GM19238 (cell line): ENCODE results near the gene SRRM4.

Experiments used
- DNase-seq: peaks from one replicate; pipeline ENCODE4 v3.0.0; 2011; ENCODE audit warnings: low spot score; ENCODE audit not compliant: insufficient read length

The SRRM4 gene

DNA sequence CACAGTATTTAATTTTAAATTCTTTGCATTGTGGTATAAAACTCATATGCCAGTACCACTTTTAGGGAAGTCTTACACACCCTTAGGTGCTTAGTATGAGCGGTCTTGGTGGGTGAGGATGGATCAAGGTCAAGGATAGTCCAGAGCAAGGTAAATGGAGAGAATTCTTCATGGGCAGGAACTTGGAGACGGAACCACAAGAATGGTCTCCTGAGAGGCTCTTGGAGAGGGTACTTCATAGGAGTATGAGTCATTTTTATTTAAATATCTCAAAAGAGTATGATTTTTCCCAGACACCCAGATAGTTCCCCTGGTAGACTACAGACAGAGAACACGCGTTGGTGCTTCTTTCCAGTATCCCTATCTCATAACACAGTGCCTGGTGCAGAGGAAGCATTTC lies 219.3 kb downstream of the SRRM4 start:
- no peak for DNase-seq

GRCh38 chr12:119201789-119202543 lies 220.6 kb downstream of the SRRM4 start:
- no peak for DNase-seq

DNA sequence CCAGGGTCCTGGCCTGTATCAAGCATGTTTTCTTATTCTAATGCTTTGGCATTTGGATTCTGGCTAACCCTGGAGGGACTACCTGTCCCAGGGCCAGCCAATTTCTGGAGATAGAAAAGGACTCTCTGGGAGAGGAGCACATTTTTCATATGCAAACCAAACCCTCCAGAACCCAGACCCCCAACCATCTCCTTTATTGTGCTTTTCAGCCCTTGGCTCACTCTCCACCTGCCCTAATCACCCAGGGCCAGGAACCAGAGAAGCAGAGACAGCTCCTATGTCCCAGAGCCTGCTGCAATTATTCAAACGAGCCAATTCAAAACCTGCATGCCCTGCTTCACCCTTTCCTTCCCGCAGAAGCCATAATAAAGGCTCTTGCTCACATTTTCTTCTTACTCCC lies 221.2 kb downstream of the SRRM4 start:
- DNase-seq = no peak

DNA sequence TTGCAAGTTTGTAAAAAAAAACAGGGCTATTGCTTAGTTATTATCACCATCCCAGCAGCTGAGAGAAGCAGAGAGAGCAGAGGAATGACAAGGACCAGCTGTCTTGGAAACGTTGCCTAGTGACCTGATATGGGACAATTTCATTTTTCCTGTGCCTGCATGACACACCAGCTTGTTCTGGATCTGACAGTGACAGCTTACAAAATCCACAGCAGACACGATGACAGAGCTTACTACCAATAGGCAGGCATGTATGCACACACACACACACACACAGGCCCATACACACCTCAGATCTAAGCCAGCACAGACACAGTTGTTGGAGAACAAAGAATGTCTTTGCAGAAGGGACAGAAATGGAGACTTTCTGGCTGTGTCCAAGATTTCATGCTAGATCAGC lies 222.8 kb downstream of the SRRM4 start:
- DNase-seq = no peak

DNA sequence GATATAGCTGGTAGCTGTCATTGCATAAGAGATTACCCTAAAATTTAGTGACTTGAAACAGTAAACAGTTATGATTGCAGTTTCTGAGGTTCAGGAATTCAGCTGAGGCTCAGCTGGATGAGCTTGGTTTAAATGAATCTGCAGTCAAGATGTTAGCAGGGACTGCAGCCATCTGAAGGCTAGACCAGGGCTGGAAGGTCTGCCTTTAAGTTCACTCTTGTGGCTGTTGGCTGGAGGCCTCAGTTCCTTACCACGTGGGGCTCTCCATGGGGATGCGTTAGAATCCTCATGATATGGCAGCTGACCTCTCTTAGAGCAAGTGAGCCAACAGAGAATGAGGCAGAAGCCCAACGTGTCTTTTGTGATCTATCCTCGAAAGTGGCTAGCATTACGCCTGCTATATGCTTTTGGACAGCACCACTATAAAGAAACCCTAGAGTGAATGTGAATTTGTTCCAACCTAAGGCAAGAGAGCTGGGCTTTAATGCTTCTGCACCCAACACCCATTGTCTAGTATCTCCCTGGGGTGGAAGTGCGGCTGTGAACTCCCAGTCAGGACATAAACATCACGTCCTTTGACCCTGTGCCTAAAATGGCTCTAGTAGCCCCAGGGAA lies 223.4 kb downstream of the SRRM4 start:
- no peak for DNase-seq

- no peak for DNase-seq
Observed at GRCh38 chr12:119206348-119207062, 225.2 kb downstream of the SRRM4 start.

DNA sequence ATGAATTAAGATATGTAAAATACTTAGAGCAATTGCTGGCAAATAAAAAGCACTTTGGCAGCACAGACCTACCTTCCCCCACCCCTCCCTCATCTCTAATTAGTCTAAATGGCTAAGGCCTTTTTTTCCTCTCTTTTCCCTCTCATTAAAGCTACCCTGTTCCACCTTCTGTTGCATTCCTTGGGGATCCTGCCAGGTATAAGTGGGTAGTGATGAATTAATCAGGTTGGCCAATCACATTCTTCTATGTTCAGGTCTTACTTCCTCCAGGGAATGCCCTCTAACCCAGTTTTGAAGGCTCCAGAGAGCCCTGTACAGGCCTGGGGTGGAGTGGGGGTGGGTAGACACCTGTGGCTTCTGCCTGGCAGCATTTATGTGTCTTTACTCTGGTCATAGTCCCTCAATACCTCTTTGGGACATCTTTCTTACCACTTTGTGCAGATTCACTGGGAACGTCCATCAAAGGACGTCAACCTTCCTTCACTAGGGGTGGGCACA lies 225.8 kb downstream of the SRRM4 start:
- no peak for DNase-seq

DNA sequence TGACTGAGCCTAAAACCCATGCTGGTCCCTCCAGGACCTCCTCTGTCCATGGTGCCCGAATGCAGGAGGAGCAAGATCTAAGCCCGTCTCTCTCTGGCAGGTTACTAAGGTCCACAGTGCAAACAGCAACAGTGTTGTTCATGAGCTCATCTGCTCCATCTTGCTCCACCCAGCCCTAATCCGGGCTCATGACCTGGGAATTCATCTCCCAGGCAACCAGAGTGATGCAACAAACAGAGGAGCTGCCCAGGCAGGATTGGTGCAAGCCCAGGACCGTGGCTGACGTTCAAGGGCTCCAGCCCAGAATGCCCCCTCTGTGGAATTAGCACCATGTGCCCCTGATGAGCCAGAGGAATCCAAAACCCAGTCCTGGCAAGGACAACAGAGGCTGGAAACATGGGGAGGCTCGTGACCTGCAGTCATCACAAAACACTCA lies 227.3 kb downstream of the SRRM4 start:
- no peak for DNase-seq

DNA sequence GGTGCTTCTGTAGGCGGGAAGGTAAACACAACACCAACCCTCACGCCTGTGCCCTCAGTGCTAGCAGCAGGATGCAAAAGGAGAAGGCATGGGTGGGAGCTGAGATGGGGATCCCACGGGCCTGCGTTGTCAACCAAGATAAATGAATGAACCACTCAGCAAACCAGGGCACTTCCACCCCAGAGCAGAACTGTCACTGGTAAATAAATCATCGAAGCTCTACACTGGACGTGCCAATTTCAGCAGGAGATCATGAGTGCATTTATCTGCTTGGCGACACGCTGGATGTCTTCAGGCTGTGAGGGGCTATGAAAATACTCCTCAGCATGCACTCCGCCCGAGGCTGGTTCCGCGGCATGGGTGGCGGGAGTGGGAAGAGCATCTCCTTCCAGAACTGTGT lies 230.5 kb downstream of the SRRM4 start:
- no peak for DNase-seq
